ENCODE results near the gene THBS1.

Gene THBS1

DNA sequence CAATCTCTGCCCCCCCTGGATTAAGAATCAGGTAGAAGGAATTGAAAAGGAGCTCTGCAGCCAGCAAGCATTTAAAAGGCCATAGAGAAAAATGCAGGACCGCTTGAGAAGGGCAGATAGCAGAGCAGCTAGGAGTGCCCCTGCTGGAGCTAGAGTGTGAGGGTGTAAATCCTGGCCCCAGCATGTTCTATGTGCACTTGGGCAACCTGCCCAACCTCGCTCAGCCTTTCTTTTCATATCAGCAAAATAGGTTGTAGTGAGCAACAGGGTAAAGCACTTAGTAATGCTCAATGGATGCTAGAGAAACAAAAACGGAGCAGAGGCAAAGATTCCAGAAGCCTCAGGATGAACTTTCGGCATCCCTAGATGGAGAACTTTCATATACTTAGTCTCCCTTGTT is 25.0 kb upstream of the THBS1 start:
- DNase-seq (ENCODE audit: extremely low read depth, insufficient read length) = no peak
- H3K27me3 ChIP-seq (replicated peaks; ENCODE audit: control insufficient read depth, insufficient read depth, low read length) = no peaks in the 10 kb centered on the region
- no peak overlapping the region for H3K4me3 ChIP-seq (replicated peaks; ENCODE audit: low read depth, low read length)
- TF ChIP-seq, protein P1, sequence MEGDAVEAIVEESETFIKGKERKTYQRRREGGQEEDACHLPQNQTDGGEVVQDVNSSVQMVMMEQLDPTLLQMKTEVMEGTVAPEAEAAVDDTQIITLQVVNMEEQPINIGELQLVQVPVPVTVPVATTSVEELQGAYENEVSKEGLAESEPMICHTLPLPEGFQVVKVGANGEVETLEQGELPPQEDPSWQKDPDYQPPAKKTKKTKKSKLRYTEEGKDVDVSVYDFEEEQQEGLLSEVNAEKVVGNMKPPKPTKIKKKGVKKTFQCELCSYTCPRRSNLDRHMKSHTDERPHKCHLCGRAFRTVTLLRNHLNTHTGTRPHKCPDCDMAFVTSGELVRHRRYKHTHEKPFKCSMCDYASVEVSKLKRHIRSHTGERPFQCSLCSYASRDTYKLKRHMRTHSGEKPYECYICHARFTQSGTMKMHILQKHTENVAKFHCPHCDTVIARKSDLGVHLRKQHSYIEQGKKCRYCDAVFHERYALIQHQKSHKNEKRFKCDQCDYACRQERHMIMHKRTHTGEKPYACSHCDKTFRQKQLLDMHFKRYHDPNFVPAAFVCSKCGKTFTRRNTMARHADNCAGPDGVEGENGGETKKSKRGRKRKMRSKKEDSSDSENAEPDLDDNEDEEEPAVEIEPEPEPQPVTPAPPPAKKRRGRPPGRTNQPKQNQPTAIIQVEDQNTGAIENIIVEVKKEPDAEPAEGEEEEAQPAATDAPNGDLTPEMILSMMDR (IDR thresholded peaks at IDR 0.05; ENCODE audit: insufficient read depth, low read length, poor library complexity, severe bottlenecking) = no peak
- H3K36me3 ChIP-seq (ENCODE audit: control insufficient read depth, insufficient read depth, low read length) = no peaks in the 10 kb centered on the region

DNA sequence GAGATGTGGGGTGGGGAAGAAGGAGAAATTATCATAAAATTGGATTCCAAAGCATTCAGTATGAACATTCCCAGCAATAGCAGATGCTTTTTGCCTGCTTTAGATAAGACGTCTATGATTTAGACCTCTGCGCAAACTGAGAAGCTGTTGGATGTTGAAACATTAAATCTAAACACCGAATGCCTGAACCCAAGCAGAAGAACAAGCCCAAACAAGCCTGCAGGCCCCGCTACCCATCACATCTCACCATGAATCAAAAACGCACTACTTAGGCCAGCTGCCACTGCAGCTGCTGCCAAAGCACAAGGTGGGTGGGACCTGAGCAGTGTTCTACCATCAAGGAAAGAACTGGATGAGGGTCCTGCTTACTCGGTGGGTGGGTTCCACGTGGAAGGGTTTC is 24.4 kb upstream of the THBS1 start:
- TF ChIP-seq, protein P1 (IDR thresholded peaks at IDR 0.05; ENCODE audit: insufficient read depth, low read length, poor library complexity, severe bottlenecking) = no peak
- H3K27me3 ChIP-seq (replicated peaks; ENCODE audit: control insufficient read depth, insufficient read depth, low read length) = no peaks in the 10 kb centered on the region
- DNase-seq (ENCODE audit: extremely low read depth, insufficient read length) = no peak
- H3K4me3 ChIP-seq (replicated peaks; ENCODE audit: low read depth, low read length) = no peak overlapping the region
- H3K36me3 ChIP-seq (ENCODE audit: control insufficient read depth, insufficient read depth, low read length) = no peaks in the 10 kb centered on the region

DNA sequence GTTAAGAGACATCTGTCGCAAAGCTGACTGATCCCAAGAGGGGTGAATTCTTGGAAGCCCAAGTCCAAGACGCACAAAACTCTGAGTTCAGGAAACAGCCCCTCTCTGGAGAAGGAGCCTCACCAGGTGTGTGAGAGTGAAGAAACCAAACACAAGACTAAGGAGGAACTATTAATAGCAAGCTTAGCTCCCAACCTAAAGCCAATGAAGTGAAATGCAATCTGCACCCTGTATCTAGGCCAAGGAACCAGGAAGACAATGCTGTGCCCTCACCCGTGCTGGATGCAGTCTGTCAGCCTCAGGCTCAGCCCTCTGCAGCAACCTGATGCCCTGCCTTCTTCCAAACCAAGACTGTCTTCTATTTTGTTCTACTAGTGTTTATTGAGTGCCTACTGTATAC is 22.5 kb upstream of the THBS1 start:
- Histone ChIP-seq H3K27me3 (replicated peaks; ENCODE audit: control insufficient read depth, insufficient read depth, low read length) (no peaks in the 10 kb centered on the region), H3K4me3 (replicated peaks; ENCODE audit: low read depth, low read length) (no peak overlapping the region), H3K36me3 (ENCODE audit: control insufficient read depth, insufficient read depth, low read length) (no peaks in the 10 kb centered on the region)
- TF ChIP-seq, protein P1 (IDR thresholded peaks at IDR 0.05; ENCODE audit: insufficient read depth, low read length, poor library complexity, severe bottlenecking) = no peak
- DNase-seq (ENCODE audit: extremely low read depth, insufficient read length) = no peak

DNA sequence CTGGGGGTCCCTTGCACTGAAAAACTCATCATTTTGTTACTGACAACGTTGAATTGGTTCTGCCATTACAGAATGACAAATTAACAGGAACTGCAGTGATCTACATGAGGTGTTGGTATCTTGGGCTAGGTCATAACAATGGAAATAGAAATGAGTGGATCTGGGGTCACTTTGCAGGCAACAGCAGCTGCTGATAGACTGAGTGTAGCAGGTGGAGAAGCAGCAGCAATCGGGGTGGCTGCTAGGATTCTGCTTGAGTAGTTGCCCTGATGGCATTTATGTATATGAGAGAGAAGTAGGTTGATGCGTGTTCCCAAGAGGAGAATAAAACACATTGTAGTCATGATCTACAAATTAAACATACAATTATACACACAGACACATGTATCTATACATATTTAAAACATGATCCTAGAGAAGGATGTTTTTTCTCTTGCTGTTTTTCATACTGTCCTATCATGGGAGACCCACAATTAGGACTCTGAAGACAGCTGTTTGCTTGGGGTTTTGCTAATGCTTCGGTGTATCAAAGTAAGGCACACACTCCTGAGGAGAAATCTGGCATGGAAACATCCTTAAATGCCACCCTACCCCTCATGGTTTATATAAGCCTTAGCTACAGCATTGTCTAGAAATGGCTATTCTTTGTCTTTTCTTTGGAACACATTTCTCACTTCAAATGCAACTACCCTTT is 15.8 kb upstream of the THBS1 start:
- H3K4me3 ChIP-seq (replicated peaks; ENCODE audit: low read depth, low read length) = no peak overlapping the region
- no peak for DNase-seq (ENCODE audit: extremely low read depth, insufficient read length)
- H3K36me3 ChIP-seq (ENCODE audit: control insufficient read depth, insufficient read depth, low read length) = no peaks in the 10 kb centered on the region
- TF ChIP-seq, protein P1 (IDR thresholded peaks at IDR 0.05; ENCODE audit: insufficient read depth, low read length, poor library complexity, severe bottlenecking) = no peak
- H3K27me3 ChIP-seq (replicated peaks; ENCODE audit: control insufficient read depth, insufficient read depth, low read length) = no peaks in the 10 kb centered on the region; the same call in 1 of the 2 replicates

DNA sequence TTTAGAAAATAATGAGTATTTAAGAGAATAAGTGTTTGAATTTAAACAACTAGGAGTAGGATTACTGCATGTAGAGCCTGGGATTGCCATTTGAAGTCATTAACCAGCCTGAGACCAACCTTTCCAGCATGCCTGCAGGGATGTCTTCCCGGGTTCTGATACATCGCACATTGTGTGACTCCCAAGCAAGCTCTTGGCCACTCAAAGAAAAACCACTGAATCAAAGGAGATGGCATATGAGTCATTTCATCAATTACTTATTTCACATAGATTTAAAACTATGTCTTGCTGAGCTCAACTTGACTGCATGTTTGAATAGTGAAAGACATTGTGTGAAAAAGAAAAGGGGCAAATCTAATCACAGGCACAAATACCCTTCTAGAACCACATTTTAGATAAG is 15.0 kb upstream of the THBS1 start:
- DNase-seq (ENCODE audit: extremely low read depth, insufficient read length) = no peak
- H3K36me3 ChIP-seq (ENCODE audit: control insufficient read depth, insufficient read depth, low read length) = no peaks in the 10 kb centered on the region
- no peaks in the 10 kb centered on the region; the same call in 1 of the 2 replicates for H3K27me3 ChIP-seq (replicated peaks; ENCODE audit: control insufficient read depth, insufficient read depth, low read length)
- no peak overlapping the region for H3K4me3 ChIP-seq (replicated peaks; ENCODE audit: low read depth, low read length)
- TF ChIP-seq, protein P1 (IDR thresholded peaks at IDR 0.05; ENCODE audit: insufficient read depth, low read length, poor library complexity, severe bottlenecking) = no peak

DNA sequence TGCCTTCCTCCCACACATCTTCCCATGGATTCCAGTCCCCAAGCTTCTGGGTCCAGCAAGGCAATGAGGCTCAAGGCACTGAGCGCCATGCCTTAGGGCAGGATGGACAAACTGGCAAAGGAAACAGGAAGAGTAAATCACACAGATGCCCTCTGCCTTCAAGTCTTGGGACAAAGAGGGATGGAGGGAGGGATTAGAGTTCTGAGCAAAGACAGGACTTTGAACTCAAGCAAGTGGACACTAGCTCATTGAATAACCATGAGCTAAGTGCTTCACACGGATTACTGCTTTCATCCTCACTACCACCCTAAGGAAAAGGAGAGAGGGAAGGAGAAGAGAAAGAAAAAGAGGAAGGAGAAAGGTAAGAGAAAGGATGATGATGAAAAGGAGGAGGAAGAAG is 7.6 kb upstream of the THBS1 start:
- no peak for DNase-seq (ENCODE audit: extremely low read depth, insufficient read length)
- Histone ChIP-seq H3K36me3 (ENCODE audit: control insufficient read depth, insufficient read depth, low read length) (no peaks in the 10 kb centered on the region), H3K27me3 (replicated peaks; ENCODE audit: control insufficient read depth, insufficient read depth, low read length) (no peaks in the 10 kb centered on the region; the same call in none of the 2 replicates), H3K4me3 (replicated peaks; ENCODE audit: low read depth, low read length) (no peak overlapping the region)
- TF ChIP-seq, protein P1 (IDR thresholded peaks at IDR 0.05; ENCODE audit: insufficient read depth, low read length, poor library complexity, severe bottlenecking) = no peak

All from GM06990 (cell line).